Heart left ventricle (tissue), 16 donors: ENCODE data around the gene PEX19. TPM values are rescaled to one million over a fixed set of nuclear protein-coding genes. Genes with fewer than 3 reads are reported as not detected.
A peak's percentile ranks its signal among the peaks of the same experiment; 100 is the strongest.

Experiments
- ATAC-seq, 4 donors: fragments of 200-7000 bp; cut with Tn5 transposase; one replicate each; pipeline ENCODE4 v1.9.1; 2020 to 2022; ENCODE audit warnings: moderate library complexity in 4 of 4, mild to moderate bottlenecking in 3 of 4, moderate number of reproducible peaks in 1 of 4
- DNase-seq, 5 donors: peaks; one replicate each; pipeline ENCODE4 v3.0.0-alpha.2; 2020
- H3K27ac ChIP-seq, 12 donors: fragments of 200-600 bp; sonication (generic) in 4 of 12; one replicate each; pipeline versions ENCODE4 v1.5.0 to v1.8.0; 2016 to 2022; ENCODE audit warnings: mild to moderate bottlenecking in 2 of 12
- H3K27me3 ChIP-seq, 9 donors: fragments of 200-600 bp; sonication (generic) in 2 of 9; one replicate each; pipeline versions ENCODE4 v1.5.1 to v1.8.0; 2016 to 2022; ENCODE audit warnings: mild to moderate bottlenecking in 3 of 9
- H3K36me3 ChIP-seq, 9 donors: fragments of 200-600 bp; sonication (generic) in 2 of 9; one replicate each; pipeline versions ENCODE4 v1.5.0 to v1.8.0; 2018 to 2022; ENCODE audit warnings: mild to moderate bottlenecking in 2 of 9
- H3K4me1 ChIP-seq, 12 donors: fragments of 200-600 bp; sonication (generic) in 4 of 12; one replicate each; pipeline versions ENCODE4 v1.5.0 to v1.8.0; 2016 to 2022; ENCODE audit warnings: mild to moderate bottlenecking in 3 of 12
- H3K4me3 ChIP-seq, 12 donors: fragments of 200-600 bp; sonication (generic) in 4 of 12; one replicate each; pipeline versions ENCODE4 v1.5.0 to v1.8.0; 2017 to 2022; ENCODE audit warnings: mild to moderate bottlenecking in 9 of 12, moderate library complexity in 4 of 12
- H3K9me3 ChIP-seq, 12 donors: fragments of 200-600 bp; sonication (generic) in 4 of 12; one replicate each; pipeline versions ENCODE4 v1.5.0 to v1.8.0; 2016 to 2022; ENCODE audit warnings: mild to moderate bottlenecking in 1 of 12
- CTCF ChIP-seq, 12 donors: fragments of 200-600 bp; sonication (generic) in 4 of 12; IDR thresholded peaks; one replicate each; pipeline versions ENCODE4 v1.5.0 to v1.8.0; 2018 to 2022; ENCODE audit warnings: antibody characterized with exemption in 12 of 12, mild to moderate bottlenecking in 5 of 12
- POLR2A ChIP-seq, 2 donors: fragments of 450-650 bp; IDR thresholded peaks; one replicate each; pipeline ENCODE4 v1.6.1; 2017; ENCODE audit warnings: antibody characterized with exemption in 2 of 2, mild to moderate bottlenecking in 2 of 2, moderate library complexity in 2 of 2
- WGBS, 4 donors: extraction: QIAGEN DNeasy Blood & Tissue Kit in 2 of 4; methylation state at CpG; one replicate each; pipeline versions ENCODE4 v1.1.5 to v1.1.7; 2013 to 2018; 5-methylcytosine and 5-hydroxymethylcytosine counted together
- intact Hi-C, 10 donors: fragments of 100-400 bp; cut with DNase I; formaldehyde crosslinking; loops; one replicate each; pipeline versions ENCODE4 v1.11.1 to v1.14.2; 2022
- polyA plus RNA-seq, 2 donors: library from polyadenylated mRNA; stranded (reverse); fragments of 200-250 nt; gene quantifications; one replicate each; pipeline ENCODE4 v1.2.3, GENCODE V29; 2013
- total RNA-seq, 9 donors: library from RNA; depleted of rRNA in 2 of 9; stranded (reverse); fragments of >200 nt in 2 of 9; fragmentation: NEBNext Ultra II Directional in 3 of 9; extraction: Animal tissue kit (Norgen Biotek cat#: 25700) in 3 of 9; gene quantifications; one replicate each; pipeline versions ENCODE4 v1.1.0 to v1.2.4, GENCODE V29; 2016 to 2023
- donor health status: ischemic (EF 13 %, LVEDD 7.1; RV severe dilation, severe dysfunction).
- donor health status: healthy with polysubstance abuse.
- donor health status: DM: no; HTN: yes; CAD: no.
- donor health status: DM: no; HTN: no; CAD: no.
- donor health status: ischemic (EF 25% LVEDD 6.9; RV normal size, moderate dysfunction).
- donor health status: ischemic (EF 25% LVEDD 5.7; RV mildly dilated, moderate dysfunction).
- donor health status: healthy.
- donor health status: DM: yes; HTN: yes; CAD: no.
- donor health status: ischemic (EF 35%, LVEDD 5.7; RV mildly dilated, moderate dysfunction).
- donor health status: nonischemic (EF 11% LVEDD 7.7; RV severe dilation, severe dysfunction).
- donor health status: DM: yes; HTN: yes; CAD: no.
- donor health status: PGD.
- donor health status: ischemic (EF 29% LVEDD 5.4; RV normal size, mild dysfunction).
- donor health status: nonischemic (EF 23%, LVEDD 6.1; RV moderate dilation, normal function).

PEX19 gene
- total and polyA plus RNA-seq, 11 donors, result 22.5 to 105 (median 85.3) TPM

GRCh38 chr1:160309571-160309970 lies 24.6 kb upstream of the PEX19 start:
- ATAC-seq (no peak), DNase-seq (no peak)
- H3K4me1 ChIP-seq, result no peaks in the 10 kb centered on the region
- 37 to 58% (median 50%) methylated on average over 1 of the region's 1 CpG for WGBS, 4 donors
- H3K27ac ChIP-seq, result no peak overlapping the region
- H3K27me3 ChIP-seq, result no peaks in the 10 kb centered on the region
- no peak overlapping the region for H3K4me3 ChIP-seq
- H3K36me3 ChIP-seq, result peaks cover 0 to 100% (median 100%) of the 10 kb centered on the region in 9 donors
- no peaks in the 10 kb centered on the region for H3K9me3 ChIP-seq
- intact Hi-C loops, result no loop called here
- TF ChIP-seq POLR2A (IDR thresholded peaks at IDR 0.05), result no peak

- intact Hi-C loops, result no loop called here
- no peak for ATAC-seq
Observed at GRCh38 chr1:160309185-160309557, 24.2 kb upstream of the PEX19 start.

GRCh38 chr1:160308451-160309184 lies 23.7 kb upstream of the PEX19 start:
- Histone ChIP-seq H3K4me1 (no peaks in the 10 kb centered on the region), H3K36me3 (peaks cover 0 to 100% (median 100%) of the 10 kb centered on the region in 9 donors), H3K27ac (no peak overlapping the region), H3K4me3 (no peak overlapping the region), H3K9me3 (no peaks in the 10 kb centered on the region), H3K27me3 (no peaks in the 10 kb centered on the region)
- DNase-seq (no peak), ATAC-seq (peak in 1 of 4 donors; percentile 16)
- TF ChIP-seq POLR2A (IDR thresholded peaks at IDR 0.05) (no peak), CTCF (IDR thresholded peaks at IDR 0.05) (no peak)
- intact Hi-C loops, result no loop called here
- WGBS, 4 donors, result 79 to 87% (median 83%) methylated on average over 4 of the region's 4 CpGs

More at GRCh38 chr1:160309185-160309557, 24.2 kb upstream of the PEX19 start:
- Histone ChIP-seq H3K9me3 (no peaks in the 10 kb centered on the region), H3K4me3 (no peak overlapping the region), H3K4me1 (no peaks in the 10 kb centered on the region), H3K27me3 (no peaks in the 10 kb centered on the region), H3K36me3 (peaks cover 0 to 100% (median 100%) of the 10 kb centered on the region in 9 donors), H3K27ac (no peak overlapping the region)
- TF ChIP-seq CTCF (IDR thresholded peaks at IDR 0.05), result no peak
- TF ChIP-seq POLR2A (IDR thresholded peaks at IDR 0.05), result no peak
- no peak for DNase-seq

GRCh38 chr1:160307118-160307791 lies 22.3 kb upstream of the PEX19 start:
- peaks cover 0 to 100% (median 100%) of the 10 kb centered on the region in 9 donors for H3K36me3 ChIP-seq
- no peaks in the 10 kb centered on the region for H3K4me1 ChIP-seq
- intact Hi-C loops, result no loop called here
- H3K4me3 ChIP-seq, result no peak overlapping the region
- H3K27me3 ChIP-seq, result no peaks in the 10 kb centered on the region
- TF ChIP-seq POLR2A (IDR thresholded peaks at IDR 0.05) (no peak), CTCF (IDR thresholded peaks at IDR 0.05) (no peak)
- DNase-seq (peak in 1 of 5 donors; percentile 29), ATAC-seq (peak in 3 of 4 donors; percentile 48 to 69 (median 52))
- H3K9me3 ChIP-seq, result no peaks in the 10 kb centered on the region
- 89 to 98% (median 90%) methylated on average over 12 to 13 of the region's 13 CpGs for WGBS, 4 donors
- H3K27ac ChIP-seq, result no peak overlapping the region
